K562 (cell line): Measurements from ENCODE around the gene FAM110D. TPM values are rescaled to one million over a fixed set of nuclear protein-coding genes. Genes with fewer than 3 reads are reported as not detected.
A peak's percentile ranks its signal among the peaks of the same experiment; 100 is the strongest.

Experiments
- BRD4 ChIP-seq: fragments of 200-600 bp; sonication (generic); IDR thresholded peaks from 2 replicates; pipeline ENCODE4 v1.6.1; 2017; ENCODE audit warnings: inconsistent platforms
- CBFA2T3 ChIP-seq: fragments of 450-650 bp; IDR thresholded peaks from 2 replicates; pipeline ENCODE4 v1.6.1; 2017
- ELF1 ChIP-seq: fragments of 200-800 bp; sonication (Bioruptor generic); IDR thresholded peaks from 2 replicates; pipeline ENCODE4 v1.6.1; 2016; ENCODE audit warnings: missing genetic modification characterization, missing compliant biosample characterization
- FOXA3 ChIP-seq, 2 experiments: fragments of 450-650 bp in 1 of 2; sonication (generic) in 1 of 2; formaldehyde crosslinking; IDR thresholded peaks in 1 of 2; conservative IDR thresholded peaks in 1 of 2; 2 replicates each; pipeline versions ENCODE4 v1.4.0 to v1.8.0; 2020 to 2022; ENCODE audit warnings: mild to moderate bottlenecking in 2 of 2, missing genetic modification reagents in 1 of 2
- FOXM1 ChIP-seq, 2 experiments: fragments of 450-650 bp in 1 of 2; sonication (generic) in 1 of 2; formaldehyde crosslinking in 1 of 2; IDR thresholded peaks; 2 replicates each; pipeline versions ENCODE4 v1.6.1 to v1.9.0; 2017 to 2022; ENCODE audit warnings: low read depth in 2 of 2, mild to moderate bottlenecking in 2 of 2, missing genetic modification reagents in 1 of 2, moderate library complexity in 1 of 2
- HMGN3 ChIP-seq: IDR thresholded peaks from 2 replicates; pipeline ENCODE4 v1.6.1; 2011; ENCODE audit warnings: borderline replicate concordance, low read depth, mild to moderate bottlenecking, mixed read lengths, low read length; ENCODE audit not compliant: insufficient read length; ENCODE audit errors: extremely low read depth
- HNRNPK ChIP-seq: fragments of 200-400 bp; formaldehyde crosslinking; IDR thresholded peaks from one replicate; pipeline ENCODE4 v1.6.1; 2018; ENCODE audit warnings: mild to moderate bottlenecking, low read depth, low read length; ENCODE audit not compliant: poor library complexity, severe bottlenecking
- LEF1 ChIP-seq: fragments of 450-650 bp; IDR thresholded peaks from 2 replicates; pipeline ENCODE4 v1.6.1; 2016; ENCODE audit warnings: mild to moderate bottlenecking
- MEF2D ChIP-seq: conservative IDR thresholded peaks from 2 replicates; pipeline ENCODE4 v1.6.1; 2016; ENCODE audit warnings: low read depth, missing genetic modification characterization, missing compliant biosample characterization
- NR2C1 ChIP-seq, 2 experiments: fragments of 450-650 bp; IDR thresholded peaks; 2 replicates each; pipeline ENCODE4 v1.6.1; 2017; ENCODE audit warnings: mild to moderate bottlenecking in 2 of 2, antibody characterized with exemption in 1 of 2, inconsistent platforms in 1 of 2, missing compliant biosample characterization in 1 of 2, missing genetic modification characterization in 1 of 2
- RB1 ChIP-seq: fragments of 450-650 bp; IDR thresholded peaks from 2 replicates; pipeline ENCODE4 v1.6.1; 2017; ENCODE audit warnings: low read depth, mild to moderate bottlenecking
- SMAD4 ChIP-seq: fragments of 250-450 bp; sonication (Bioruptor Pico); conservative IDR thresholded peaks from 2 replicates; pipeline ENCODE4 v1.8.0; 2021; ENCODE audit warnings: inconsistent platforms, mild to moderate bottlenecking, moderate library complexity
- TFAM ChIP-seq: fragments of 250-450 bp; sonication (Bioruptor Pico); conservative IDR thresholded peaks from 2 replicates; pipeline ENCODE4 v1.5.0; 2021; ENCODE audit warnings: mild to moderate bottlenecking, moderate library complexity
- THRAP3 ChIP-seq: fragments of 450-650 bp; IDR thresholded peaks from 2 replicates; pipeline ENCODE4 v1.6.1; 2016; ENCODE audit warnings: mild to moderate bottlenecking, inconsistent platforms, borderline replicate concordance
- ZNF197 ChIP-seq: fragments of 200-800 bp; sonication (Bioruptor generic); IDR thresholded peaks from 2 replicates; pipeline ENCODE4 v1.6.1; 2016; ENCODE audit warnings: low read depth, missing genetic modification characterization, missing compliant biosample characterization
- ZNF668 ChIP-seq: fragments of 250-450 bp; sonication (Bioruptor Pico); IDR thresholded peaks from 2 replicates; pipeline ENCODE4 v1.8.0; 2022; ENCODE audit warnings: mild to moderate bottlenecking, inconsistent platforms
- polyA plus RNA-seq, 8 experiments: library from polyadenylated mRNA; depleted of rRNA in 4 of 8; stranded (reverse) in 5 of 8; unstranded in 3 of 8; fragments of >200 nt; fragmentation: Nextera tagmentation in 2 of 8; fragmentation: Illumina TruSeq in 1 of 8; extraction: Ambion mirVana in 2 of 8; extraction: Trizol in 1 of 8; gene quantifications; 2 replicates each; pipeline versions ENCODE4 v1.2.1 to v1.2.3, GENCODE V29; 2011 to 2014; ENCODE audit warnings: inconsistent platforms in 1 of 8, missing spikeins in 1 of 8
- total RNA-seq, 7 experiments: library from RNA; depleted of rRNA in 6 of 7; stranded (reverse); fragments of >200 nt in 6 of 7; fragmentation: Illumina TruSeq in 2 of 7; extraction: Trizol in 2 of 7; gene quantifications; 2 replicates each; pipeline versions ENCODE4 v1.2.1 to v1.2.3, GENCODE V29; 2011 to 2021; ENCODE audit warnings: low replicate concordance in 1 of 7
- TF ChIP-seq, protein P1 (sequence below): sonication (generic); formaldehyde crosslinking; IDR thresholded peaks from 2 replicates; pipeline ENCODE4 v1.8.0; 2022; ENCODE audit warnings: mild to moderate bottlenecking, missing genetic modification reagents
- TF ChIP-seq, protein P2 (sequence below), 2 experiments: fragments of 450-650 bp in 1 of 2; sonication (generic) in 1 of 2; formaldehyde crosslinking in 1 of 2; IDR thresholded peaks in 1 of 2; conservative IDR thresholded peaks in 1 of 2; 2 replicates each; pipeline versions ENCODE4 v1.6.1 to v1.8.1; 2016 to 2023; ENCODE audit warnings: mild to moderate bottlenecking in 2 of 2, moderate library complexity in 2 of 2, inconsistent platforms in 1 of 2, missing genetic modification reagents in 1 of 2
- TF ChIP-seq, protein P3 (sequence below): fragments of 250-450 bp; sonication (Bioruptor Pico); IDR thresholded peaks from 2 replicates; pipeline ENCODE4 v1.5.1; 2021; ENCODE audit warnings: mild to moderate bottlenecking
- TF ChIP-seq, protein P4 (sequence below), 2 experiments: fragments of 450-650 bp in 1 of 2; sonication (generic) in 1 of 2; formaldehyde crosslinking; conservative IDR thresholded peaks; 2 replicates each; pipeline versions ENCODE4 v1.4.0 to v1.8.1; 2020 to 2022; ENCODE audit warnings: mild to moderate bottlenecking in 1 of 2, missing genetic modification reagents in 1 of 2

The FAM110D gene
- total and polyA plus RNA-seq, 9 of the 15 experiments (the other 6 are each of a cell fraction or from before 2014, with no cell fraction given) = 0.04 to 1.1 (median 0.33) TPM

DNA sequence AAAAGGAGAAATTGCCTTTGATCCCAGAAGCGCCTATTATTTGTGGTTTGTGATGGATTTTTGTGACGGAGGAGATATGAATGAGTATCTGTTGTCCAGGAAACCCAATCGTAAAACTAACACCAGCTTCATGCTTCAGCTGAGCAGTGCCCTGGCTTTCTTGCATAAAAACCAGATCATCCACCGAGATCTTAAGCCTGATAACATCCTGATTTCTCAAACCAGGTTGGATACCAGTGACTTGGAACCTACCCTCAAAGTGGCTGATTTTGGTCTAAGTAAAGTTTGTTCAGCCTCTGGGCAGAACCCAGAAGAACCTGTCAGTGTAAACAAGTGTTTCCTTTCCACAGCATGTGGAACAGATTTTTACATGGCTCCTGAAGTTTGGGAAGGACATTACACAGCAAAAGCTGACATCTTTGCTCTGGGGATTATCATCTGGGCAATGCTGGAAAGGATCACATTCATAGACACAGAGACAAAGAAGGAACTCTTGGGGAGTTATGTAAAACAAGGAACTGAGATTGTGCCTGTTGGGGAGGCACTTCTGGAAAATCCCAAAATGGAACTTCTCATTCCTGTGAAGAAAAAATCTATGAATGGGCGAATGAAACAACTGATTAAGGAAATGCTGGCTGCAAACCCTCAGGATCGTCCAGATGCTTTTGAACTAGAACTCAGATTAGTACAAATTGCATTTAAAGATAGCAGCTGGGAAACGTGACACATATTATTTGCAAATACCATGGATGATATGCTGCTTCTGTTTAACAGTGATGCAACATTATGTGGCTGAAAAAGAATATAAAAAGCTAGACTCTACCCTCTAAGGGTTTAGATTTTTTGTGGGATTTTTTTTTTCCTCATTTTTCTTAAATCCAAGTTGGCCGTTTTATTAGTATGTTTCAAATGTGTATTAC lies 36.8 kb upstream of the FAM110D start (continued):
- TF ChIP-seq, protein P1, sequence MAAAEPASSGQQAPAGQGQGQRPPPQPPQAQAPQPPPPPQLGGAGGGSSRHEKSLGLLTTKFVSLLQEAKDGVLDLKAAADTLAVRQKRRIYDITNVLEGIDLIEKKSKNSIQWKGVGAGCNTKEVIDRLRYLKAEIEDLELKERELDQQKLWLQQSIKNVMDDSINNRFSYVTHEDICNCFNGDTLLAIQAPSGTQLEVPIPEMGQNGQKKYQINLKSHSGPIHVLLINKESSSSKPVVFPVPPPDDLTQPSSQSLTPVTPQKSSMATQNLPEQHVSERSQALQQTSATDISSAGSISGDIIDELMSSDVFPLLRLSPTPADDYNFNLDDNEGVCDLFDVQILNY (CRISPR knock-in tag) = no peak
- TF ChIP-seq FOXA3 (CRISPR knock-in tag; conservative IDR thresholded peaks at IDR 0.05 in 1 of 2, IDR thresholded peaks at IDR 0.05 in 1 of 2) = peak in 1 of 2 experiments; percentile 64; a peak in 1 of 4 replicates
- TF ChIP-seq NR2C1 (IDR thresholded peaks at IDR 0.05) = no peak
- 0 out of 2 replicates have a peak, but pooled peaks have one; percentile 18 for TF ChIP-seq NR2C1 (tag; IDR thresholded peaks at IDR 0.05)
- peak; percentile 54; the same call in 1 of the 2 replicates for TF ChIP-seq ZNF197 (CRISPR knock-in tag)
- TF ChIP-seq, protein P2, sequence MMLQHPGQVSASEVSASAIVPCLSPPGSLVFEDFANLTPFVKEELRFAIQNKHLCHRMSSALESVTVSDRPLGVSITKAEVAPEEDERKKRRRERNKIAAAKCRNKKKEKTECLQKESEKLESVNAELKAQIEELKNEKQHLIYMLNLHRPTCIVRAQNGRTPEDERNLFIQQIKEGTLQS (IDR thresholded peaks at IDR 0.05) = peak; percentile 93
- TF ChIP-seq, protein P2 (CRISPR knock-in tag; conservative IDR thresholded peaks at IDR 0.05) = no peak
- no peak for TF ChIP-seq TFAM (CRISPR knock-in tag)
- TF ChIP-seq LEF1 = peak; percentile 28; the same call in 1 of the 2 replicates
- no peak for TF ChIP-seq HMGN3
- TF ChIP-seq CBFA2T3 = peak; percentile 78
- no peak for TF ChIP-seq ELF1 (tag)
- TF ChIP-seq FOXM1 (IDR thresholded peaks at IDR 0.05; ENCODE audit: low read depth) = 0 out of 2 replicates have a peak, but pooled peaks have one; percentile 27
- no peak for TF ChIP-seq FOXM1 (CRISPR knock-in tag; IDR thresholded peaks at IDR 0.05; ENCODE audit: low read depth)
- 0 out of 2 replicates have a peak, but pooled peaks have one; percentile 23 for TF ChIP-seq SMAD4 (CRISPR knock-in tag)
- no peak for TF ChIP-seq HNRNPK
- TF ChIP-seq, protein P3, sequence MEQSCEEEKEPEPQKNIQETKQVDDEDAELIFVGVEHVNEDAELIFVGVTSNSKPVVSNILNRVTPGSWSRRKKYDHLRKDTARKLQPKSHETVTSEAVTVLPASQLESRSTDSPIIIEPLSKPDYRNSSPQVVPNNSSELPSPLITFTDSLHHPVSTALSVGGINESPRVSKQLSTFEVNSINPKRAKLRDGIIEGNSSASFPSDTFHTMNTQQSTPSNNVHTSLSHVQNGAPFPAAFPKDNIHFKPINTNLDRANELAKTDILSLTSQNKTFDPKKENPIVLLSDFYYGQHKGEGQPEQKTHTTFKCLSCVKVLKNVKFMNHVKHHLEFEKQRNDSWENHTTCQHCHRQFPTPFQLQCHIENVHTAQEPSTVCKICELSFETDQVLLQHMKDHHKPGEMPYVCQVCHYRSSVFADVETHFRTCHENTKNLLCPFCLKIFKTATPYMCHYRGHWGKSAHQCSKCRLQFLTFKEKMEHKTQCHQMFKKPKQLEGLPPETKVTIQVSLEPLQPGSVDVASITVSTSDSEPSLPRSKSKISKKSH (CRISPR knock-in tag) = no peak
- TF ChIP-seq BRD4 = peak; percentile 35; the same call in 1 of the 2 replicates
- TF ChIP-seq, protein P4, sequence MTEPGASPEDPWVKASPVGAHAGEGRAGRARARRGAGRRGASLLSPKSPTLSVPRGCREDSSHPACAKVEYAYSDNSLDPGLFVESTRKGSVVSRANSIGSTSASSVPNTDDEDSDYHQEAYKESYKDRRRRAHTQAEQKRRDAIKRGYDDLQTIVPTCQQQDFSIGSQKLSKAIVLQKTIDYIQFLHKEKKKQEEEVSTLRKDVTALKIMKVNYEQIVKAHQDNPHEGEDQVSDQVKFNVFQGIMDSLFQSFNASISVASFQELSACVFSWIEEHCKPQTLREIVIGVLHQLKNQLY (CRISPR knock-in tag; conservative IDR thresholded peaks at IDR 0.05) = no peak
- peak; percentile 14; the same call in 1 of the 2 replicates for TF ChIP-seq THRAP3
- TF ChIP-seq ZNF668 = no peak
- TF ChIP-seq MEF2D (tag) = peak; percentile 30; the same call in 1 of the 2 replicates
- no peak for TF ChIP-seq RB1
